Measurements from ENCODE around the gene HRH1.
"Not testable (repeated sequence)": the region's sequence is repeated elsewhere in the genome, so short reads cannot be mapped to it uniquely, and the experiment has no call there.

HRH1 gene

DNA sequence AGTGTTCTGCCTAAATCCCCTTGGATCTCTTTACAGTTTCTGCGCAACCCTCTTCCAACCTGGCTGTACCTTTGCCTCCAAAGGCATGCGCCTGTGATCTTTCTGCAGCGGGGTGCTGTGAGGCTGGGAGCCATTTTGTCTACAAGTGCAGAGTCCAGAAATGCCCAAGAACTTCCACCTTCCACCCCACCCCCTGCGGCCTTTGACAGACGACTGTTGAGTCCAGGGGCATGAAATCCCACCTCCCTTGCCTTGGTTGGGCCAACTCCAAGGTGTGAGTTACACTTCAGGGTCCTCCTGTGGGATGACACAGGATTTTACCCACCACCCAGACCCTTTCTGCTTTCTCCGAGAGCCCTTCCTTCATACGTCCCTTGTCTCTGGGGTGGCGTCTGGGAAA lies 24.1 kb downstream of the HRH1 start:
- Histone ChIP-seq H3K79me2 (ENCODE audit: insufficient read depth, low read depth) (no peaks in the 10 kb centered on the region), H3K27me3 (ENCODE audit: insufficient read depth, low read depth) (no peaks in the 10 kb centered on the region), H3K27ac (no peak overlapping the region), H3K4me2 (no peak overlapping the region), H3K9ac (no peak overlapping the region), H3K4me1 (ENCODE audit: low read depth, poor library complexity, severe bottlenecking) (no peaks in the 10 kb centered on the region), H3K36me3 (ENCODE audit: insufficient read depth) (no peaks in the 10 kb centered on the region), H3K4me3 (IDR thresholded peaks at IDR 0.05; ENCODE audit: insufficient read depth, low read depth, low read length) (no peak overlapping the region), H4K20me1 (ENCODE audit: insufficient read depth) (no peaks in the 10 kb centered on the region), H2AFZ (ENCODE audit: low read depth) (no peak overlapping the region)
- TF ChIP-seq, protein P1, sequence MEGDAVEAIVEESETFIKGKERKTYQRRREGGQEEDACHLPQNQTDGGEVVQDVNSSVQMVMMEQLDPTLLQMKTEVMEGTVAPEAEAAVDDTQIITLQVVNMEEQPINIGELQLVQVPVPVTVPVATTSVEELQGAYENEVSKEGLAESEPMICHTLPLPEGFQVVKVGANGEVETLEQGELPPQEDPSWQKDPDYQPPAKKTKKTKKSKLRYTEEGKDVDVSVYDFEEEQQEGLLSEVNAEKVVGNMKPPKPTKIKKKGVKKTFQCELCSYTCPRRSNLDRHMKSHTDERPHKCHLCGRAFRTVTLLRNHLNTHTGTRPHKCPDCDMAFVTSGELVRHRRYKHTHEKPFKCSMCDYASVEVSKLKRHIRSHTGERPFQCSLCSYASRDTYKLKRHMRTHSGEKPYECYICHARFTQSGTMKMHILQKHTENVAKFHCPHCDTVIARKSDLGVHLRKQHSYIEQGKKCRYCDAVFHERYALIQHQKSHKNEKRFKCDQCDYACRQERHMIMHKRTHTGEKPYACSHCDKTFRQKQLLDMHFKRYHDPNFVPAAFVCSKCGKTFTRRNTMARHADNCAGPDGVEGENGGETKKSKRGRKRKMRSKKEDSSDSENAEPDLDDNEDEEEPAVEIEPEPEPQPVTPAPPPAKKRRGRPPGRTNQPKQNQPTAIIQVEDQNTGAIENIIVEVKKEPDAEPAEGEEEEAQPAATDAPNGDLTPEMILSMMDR (conservative IDR thresholded peaks at IDR 0.05; ENCODE audit: low read depth, low read length): no peak

DNA sequence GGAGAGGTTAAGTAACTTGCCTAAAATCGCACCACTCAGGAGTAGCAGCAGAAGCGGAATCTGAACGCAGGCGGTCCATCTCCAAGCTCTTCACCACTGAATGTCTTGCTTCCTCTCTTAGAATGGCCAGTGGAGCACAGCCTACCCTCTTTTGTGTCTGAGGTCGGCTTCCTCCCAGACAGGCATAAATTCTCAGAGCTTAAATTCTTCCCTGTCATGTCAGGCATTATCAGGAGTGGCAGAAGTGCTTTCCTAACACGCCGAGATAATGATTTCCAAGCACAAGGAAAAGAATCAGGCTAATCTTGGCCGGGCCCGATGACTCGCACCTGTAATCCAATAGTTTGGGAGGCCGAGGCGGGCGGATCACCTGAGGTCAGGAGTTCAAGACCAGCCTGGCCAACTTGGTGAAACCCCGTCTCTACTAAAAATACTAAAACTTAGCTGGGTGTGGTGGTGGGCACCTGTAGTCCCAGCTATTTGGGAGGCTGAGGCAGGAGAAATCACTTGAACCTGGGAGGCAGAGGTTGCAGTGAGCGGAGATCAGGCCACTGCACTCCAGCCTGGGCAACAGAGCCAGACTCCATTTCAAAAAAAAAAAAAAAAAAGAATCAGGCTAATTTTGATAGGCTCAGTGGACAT lies 30.2 kb downstream of the HRH1 start:
- H3K4me3 ChIP-seq (IDR thresholded peaks at IDR 0.05; ENCODE audit: insufficient read depth, low read depth, low read length); H3K4me1 ChIP-seq (ENCODE audit: low read depth, poor library complexity, severe bottlenecking); H3K79me2 ChIP-seq (ENCODE audit: insufficient read depth, low read depth); H2AFZ ChIP-seq (ENCODE audit: low read depth); H3K9ac ChIP-seq; H3K36me3 ChIP-seq (ENCODE audit: insufficient read depth); H3K27me3 ChIP-seq (ENCODE audit: insufficient read depth, low read depth); H3K4me2 ChIP-seq; H3K27ac ChIP-seq; H4K20me1 ChIP-seq (ENCODE audit: insufficient read depth): not testable (repeated sequence)

DNA sequence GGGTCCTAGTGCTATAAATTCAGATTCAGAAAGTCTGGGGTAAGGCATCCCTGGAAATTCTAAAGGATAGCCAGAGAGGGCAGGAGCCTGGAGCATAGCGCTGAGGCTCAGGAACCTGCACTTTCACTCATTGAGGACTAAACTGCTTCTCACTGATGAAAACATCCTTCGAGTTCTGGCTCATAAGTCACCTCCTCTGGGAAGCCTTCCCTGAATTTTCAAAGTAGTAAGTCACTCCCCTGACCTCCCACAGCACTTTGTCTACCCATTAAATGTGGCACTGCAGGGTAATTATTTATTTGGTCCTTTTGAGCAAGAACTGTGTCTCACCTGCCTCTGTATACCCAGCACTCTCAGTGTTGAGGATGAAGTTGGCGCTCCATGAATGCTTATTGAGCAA lies 30.9 kb downstream of the HRH1 start:
- Histone ChIP-seq H2AFZ (ENCODE audit: low read depth) (no peak overlapping the region), H4K20me1 (ENCODE audit: insufficient read depth) (no peaks in the 10 kb centered on the region), H3K36me3 (ENCODE audit: insufficient read depth) (no peaks in the 10 kb centered on the region), H3K4me3 (IDR thresholded peaks at IDR 0.05; ENCODE audit: insufficient read depth, low read depth, low read length) (no peak overlapping the region), H3K4me1 (ENCODE audit: low read depth, poor library complexity, severe bottlenecking) (no peaks in the 10 kb centered on the region), H3K27me3 (ENCODE audit: insufficient read depth, low read depth) (no peaks in the 10 kb centered on the region), H3K4me2 (no peak overlapping the region), H3K27ac (no peak overlapping the region), H3K79me2 (ENCODE audit: insufficient read depth, low read depth) (no peaks in the 10 kb centered on the region), H3K9ac (no peak overlapping the region)
- TF ChIP-seq, protein P1 (conservative IDR thresholded peaks at IDR 0.05; ENCODE audit: low read depth, low read length): no peak

DNA sequence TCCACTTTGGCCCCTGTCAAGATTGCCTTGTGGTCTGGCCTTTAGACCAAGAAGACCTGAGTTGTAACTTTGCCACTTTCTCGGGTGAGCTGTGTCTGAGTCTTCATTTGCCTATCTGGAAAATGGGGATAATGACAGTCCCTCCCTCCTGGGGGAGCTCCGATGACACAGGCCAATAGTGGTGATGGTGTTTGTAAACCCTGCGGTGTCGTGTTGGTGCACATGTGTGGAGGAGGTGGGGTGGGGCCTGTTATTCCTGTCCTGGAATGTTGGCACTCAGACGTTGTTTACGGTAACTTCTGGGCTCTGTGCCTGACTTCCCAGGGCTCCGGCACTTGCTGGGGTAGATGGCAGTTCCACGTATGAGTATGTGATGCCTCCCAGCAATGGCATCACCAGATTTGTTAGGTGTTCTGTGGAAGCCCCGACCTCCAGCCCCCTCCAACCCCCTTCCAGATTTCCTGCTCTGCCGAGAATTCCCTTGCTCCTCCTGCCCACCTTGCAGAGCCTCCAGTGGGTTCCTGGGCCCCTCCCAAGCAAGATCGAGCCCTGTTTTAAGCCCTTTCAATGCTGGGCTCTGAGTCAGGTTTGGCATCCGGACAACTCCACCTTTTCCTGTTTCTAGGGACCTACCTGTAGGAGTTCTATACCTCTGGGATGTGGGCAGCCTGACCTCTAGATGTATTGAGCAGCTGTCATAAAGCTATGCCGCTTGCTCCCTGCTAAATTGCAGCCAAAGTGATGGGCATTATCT lies 31.4 kb downstream of the HRH1 start:
- H3K4me2 ChIP-seq: no peak overlapping the region
- no peaks in the 10 kb centered on the region for H3K27me3 ChIP-seq (ENCODE audit: insufficient read depth, low read depth)
- H3K9ac ChIP-seq: no peak overlapping the region
- no peaks in the 10 kb centered on the region for H3K79me2 ChIP-seq (ENCODE audit: insufficient read depth, low read depth)
- H2AFZ ChIP-seq (ENCODE audit: low read depth): no peak overlapping the region
- H3K36me3 ChIP-seq (ENCODE audit: insufficient read depth): no peaks in the 10 kb centered on the region
- H3K27ac ChIP-seq: no peak overlapping the region
- H4K20me1 ChIP-seq (ENCODE audit: insufficient read depth): no peaks in the 10 kb centered on the region
- no peak overlapping the region for H3K4me3 ChIP-seq (IDR thresholded peaks at IDR 0.05; ENCODE audit: insufficient read depth, low read depth, low read length)
- H3K4me1 ChIP-seq (ENCODE audit: low read depth, poor library complexity, severe bottlenecking): no peaks in the 10 kb centered on the region
- TF ChIP-seq, protein P1 (conservative IDR thresholded peaks at IDR 0.05; ENCODE audit: low read depth, low read length): no peak

DNA sequence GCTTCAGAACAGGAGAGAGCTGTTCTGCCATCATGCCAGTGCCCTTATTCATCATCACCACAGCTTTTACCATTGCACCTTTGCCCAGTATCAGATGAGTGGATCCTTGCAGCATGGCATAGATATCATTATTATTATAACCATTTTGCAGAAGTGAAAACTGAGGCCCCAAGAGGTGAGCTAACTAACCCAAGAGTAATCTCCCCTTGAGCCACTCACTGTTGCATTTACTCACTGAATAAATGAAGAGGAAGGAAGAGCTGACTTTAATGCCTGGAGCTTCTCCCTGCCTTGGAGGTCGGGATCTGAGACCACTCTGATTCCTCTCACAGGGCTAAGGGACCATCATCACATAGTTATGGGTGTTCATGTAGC lies 32.0 kb downstream of the HRH1 start:
- Histone ChIP-seq H3K36me3 (ENCODE audit: insufficient read depth) (no peaks in the 10 kb centered on the region), H3K27me3 (ENCODE audit: insufficient read depth, low read depth) (no peaks in the 10 kb centered on the region), H3K9ac (no peak overlapping the region), H4K20me1 (ENCODE audit: insufficient read depth) (no peaks in the 10 kb centered on the region), H3K4me3 (IDR thresholded peaks at IDR 0.05; ENCODE audit: insufficient read depth, low read depth, low read length) (no peak overlapping the region), H3K27ac (no peak overlapping the region), H3K4me1 (ENCODE audit: low read depth, poor library complexity, severe bottlenecking) (no peaks in the 10 kb centered on the region), H2AFZ (ENCODE audit: low read depth) (no peak overlapping the region), H3K4me2 (no peak overlapping the region), H3K79me2 (ENCODE audit: insufficient read depth, low read depth) (no peaks in the 10 kb centered on the region)
- TF ChIP-seq, protein P1 (conservative IDR thresholded peaks at IDR 0.05; ENCODE audit: low read depth, low read length): no peak
